Measurements from ENCODE around the gene PLP2.

The PLP2 gene

DNA sequence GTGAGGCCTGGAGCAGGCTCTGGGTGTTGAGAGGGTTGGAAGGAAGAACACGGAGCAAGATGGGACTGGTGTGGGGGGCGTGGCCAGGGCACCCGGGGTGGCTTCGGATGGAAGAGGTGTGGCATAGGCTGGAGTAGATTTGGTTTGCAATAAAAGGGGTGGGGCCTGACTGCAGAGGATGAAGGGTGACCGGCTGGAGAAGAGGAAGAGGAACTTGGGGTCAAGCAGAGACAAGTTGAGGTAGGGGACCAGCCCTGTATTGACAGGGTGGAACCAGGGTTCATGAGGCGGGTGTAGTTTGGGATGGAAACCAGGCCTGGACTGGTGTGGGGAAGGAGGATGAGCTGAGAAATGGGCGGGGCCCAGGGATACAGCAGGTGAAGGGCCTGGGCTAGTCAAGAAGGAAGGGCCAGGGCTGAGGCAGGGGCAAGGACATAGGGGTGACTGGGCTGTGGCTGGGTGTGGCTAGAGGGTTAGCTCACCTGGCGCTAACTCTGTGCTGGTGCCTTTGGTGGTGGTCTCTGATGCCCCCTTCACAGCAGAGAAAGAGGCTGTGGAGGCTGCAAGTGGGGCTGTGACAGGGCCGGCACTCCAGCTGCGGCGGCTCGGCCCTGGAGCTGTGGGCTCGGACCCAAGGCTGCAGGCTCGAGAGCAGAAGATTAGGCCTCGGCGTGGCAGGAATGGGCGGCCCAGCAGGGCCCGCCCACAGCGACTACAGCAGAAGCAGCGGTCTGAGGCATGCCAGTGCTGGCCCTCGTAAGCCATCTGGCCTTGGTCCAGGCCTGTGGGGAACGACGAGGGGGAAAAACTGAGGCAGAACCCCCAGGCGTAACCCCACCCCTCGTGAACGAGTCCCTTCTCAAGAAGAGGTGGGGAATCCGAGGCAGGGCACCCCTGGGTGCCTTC is 5.0 kb downstream of the PLP2 start:
- Histone ChIP-seq H3K79me2 (ENCODE audit: control insufficient read depth, insufficient read depth, low read length, unreplicated experiment) (peaks cover 14% of the 10 kb centered on the region), H3K27me3 (ENCODE audit: insufficient read depth, low read length) (no peaks in the 10 kb centered on the region)

GRCh38 chrX:49177338-49177833 is 5.7 kb downstream of the PLP2 start:
- Histone ChIP-seq H3K4me3 (ENCODE audit: low read depth, low read length) (no peak overlapping the region), H3K27me3 (ENCODE audit: insufficient read depth, low read length) (no peaks in the 10 kb centered on the region), H3K4me1 (ENCODE audit: control insufficient read depth, insufficient read depth, low read length, unreplicated experiment) (peaks cover 7% of the 10 kb centered on the region), H3K27ac (ENCODE audit: low read depth, low read length) (no peak overlapping the region), H3K36me3 (ENCODE audit: insufficient read depth, low read length) (no peaks in the 10 kb centered on the region), H3K79me2 (ENCODE audit: control insufficient read depth, insufficient read depth, low read length, unreplicated experiment) (peaks cover 13% of the 10 kb centered on the region), H2AFZ (ENCODE audit: low read length, unreplicated experiment) (no peak overlapping the region)

More for the DNA sequence above, 5.0 kb downstream of the PLP2 start:
- Histone ChIP-seq H3K4me3 (ENCODE audit: low read depth, low read length) (no peak overlapping the region), H3K4me1 (ENCODE audit: control insufficient read depth, insufficient read depth, low read length, unreplicated experiment) (peaks cover 7% of the 10 kb centered on the region), H2AFZ (ENCODE audit: low read length, unreplicated experiment) (no peak overlapping the region), H3K27ac (ENCODE audit: low read depth, low read length) (no peak overlapping the region), H3K36me3 (ENCODE audit: insufficient read depth, low read length) (no peaks in the 10 kb centered on the region)

GRCh38 chrX:49177873-49178480 is 6.3 kb downstream of the PLP2 start:
- Histone ChIP-seq H3K4me3 (ENCODE audit: low read depth, low read length) (no peak overlapping the region), H3K36me3 (ENCODE audit: insufficient read depth, low read length) (no peaks in the 10 kb centered on the region), H3K79me2 (ENCODE audit: control insufficient read depth, insufficient read depth, low read length, unreplicated experiment) (peaks cover 7% of the 10 kb centered on the region), H3K27me3 (ENCODE audit: insufficient read depth, low read length) (no peaks in the 10 kb centered on the region), H3K4me1 (ENCODE audit: control insufficient read depth, insufficient read depth, low read length, unreplicated experiment) (peaks cover 6% of the 10 kb centered on the region), H3K27ac (ENCODE audit: low read depth, low read length) (no peak overlapping the region), H2AFZ (ENCODE audit: low read length, unreplicated experiment) (no peak overlapping the region)

DNA sequence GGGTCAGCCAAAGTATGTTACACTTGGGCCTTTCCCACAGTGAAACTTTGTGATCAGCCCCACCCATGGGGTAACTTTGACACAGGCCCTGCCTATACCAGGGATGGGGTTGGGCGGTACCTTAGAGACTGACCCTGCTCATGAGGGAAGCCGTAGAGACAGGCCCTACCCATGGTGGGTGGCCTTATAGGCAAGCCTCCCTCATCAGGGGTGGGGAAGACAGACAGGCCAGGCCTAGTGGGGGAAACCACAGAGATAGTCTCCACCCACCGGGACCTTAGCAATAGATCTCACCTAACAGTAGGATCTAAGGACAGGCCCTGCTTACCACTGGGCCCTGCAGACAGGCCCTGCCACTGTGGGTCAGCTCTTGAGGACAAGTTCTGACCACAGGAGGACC is 6.8 kb downstream of the PLP2 start:
- Histone ChIP-seq H3K27me3 (ENCODE audit: insufficient read depth, low read length) (no peaks in the 10 kb centered on the region), H2AFZ (ENCODE audit: low read length, unreplicated experiment) (no peak overlapping the region), H3K27ac (ENCODE audit: low read depth, low read length) (no peak overlapping the region), H3K4me3 (ENCODE audit: low read depth, low read length) (no peak overlapping the region), H3K36me3 (ENCODE audit: insufficient read depth, low read length) (no peaks in the 10 kb centered on the region), H3K4me1 (ENCODE audit: control insufficient read depth, insufficient read depth, low read length, unreplicated experiment) (peaks cover under 1% of the 10 kb centered on the region), H3K79me2 (ENCODE audit: control insufficient read depth, insufficient read depth, low read length, unreplicated experiment) (peaks cover 2% of the 10 kb centered on the region)

GRCh38 chrX:49179358-49179757 is 7.7 kb downstream of the PLP2 start:
- Histone ChIP-seq H3K4me1 (ENCODE audit: control insufficient read depth, insufficient read depth, low read length, unreplicated experiment) (no peaks in the 10 kb centered on the region), H3K79me2 (ENCODE audit: control insufficient read depth, insufficient read depth, low read length, unreplicated experiment) (no peaks in the 10 kb centered on the region), H3K4me3 (ENCODE audit: low read depth, low read length) (no peak overlapping the region), H3K27ac (ENCODE audit: low read depth, low read length) (no peak overlapping the region), H3K36me3 (ENCODE audit: insufficient read depth, low read length) (no peaks in the 10 kb centered on the region), H2AFZ (ENCODE audit: low read length, unreplicated experiment) (no peak overlapping the region), H3K27me3 (ENCODE audit: insufficient read depth, low read length) (no peaks in the 10 kb centered on the region)

DNA sequence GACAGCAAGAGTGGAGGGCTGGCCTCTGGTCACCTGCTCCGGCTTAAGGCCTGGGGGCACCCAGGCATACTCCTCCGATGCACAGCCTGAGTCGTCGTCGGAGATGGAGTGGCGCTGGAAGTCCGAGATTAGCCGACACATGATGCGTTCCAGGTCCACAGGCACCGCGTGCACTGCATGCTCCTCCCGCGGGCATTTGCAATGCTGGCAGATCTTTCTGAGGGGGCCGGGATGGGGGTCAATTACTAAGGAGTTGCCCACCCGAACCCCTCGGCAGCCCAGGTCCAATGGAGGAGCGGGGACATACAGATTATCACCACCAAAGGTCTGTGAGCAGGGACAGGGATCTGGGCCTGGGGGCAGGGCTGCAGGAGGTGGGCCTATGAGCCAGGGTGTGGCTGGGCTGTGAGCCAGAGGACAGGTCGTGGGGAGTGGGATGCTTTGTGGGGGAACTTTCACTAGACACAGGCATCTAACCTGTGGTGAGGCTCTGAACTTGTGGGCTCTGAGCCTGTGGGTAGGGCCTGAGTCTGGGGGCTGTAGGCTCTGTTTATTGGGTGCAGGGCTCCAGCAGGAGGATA is 12.1 kb downstream of the PLP2 start:
- Histone ChIP-seq H3K36me3 (ENCODE audit: insufficient read depth, low read length) (no peaks in the 10 kb centered on the region), H3K4me3 (ENCODE audit: low read depth, low read length) (peak overlapping the region; percentile 38), H3K27ac (ENCODE audit: low read depth, low read length) (no peak overlapping the region)

GRCh38 chrX:49184294-49185281 is 12.9 kb downstream of the PLP2 start:
- Histone ChIP-seq H3K4me1 (ENCODE audit: control insufficient read depth, insufficient read depth, low read length, unreplicated experiment) (peaks cover 7% of the 10 kb centered on the region), H3K4me3 (ENCODE audit: low read depth, low read length) (peak overlapping the region; percentile 88), H2AFZ (ENCODE audit: low read length, unreplicated experiment) (no peak overlapping the region), H3K36me3 (ENCODE audit: insufficient read depth, low read length) (no peaks in the 10 kb centered on the region), H3K79me2 (ENCODE audit: control insufficient read depth, insufficient read depth, low read length, unreplicated experiment) (peaks cover 6% of the 10 kb centered on the region), H3K27me3 (ENCODE audit: insufficient read depth, low read length) (no peaks in the 10 kb centered on the region), H3K27ac (ENCODE audit: low read depth, low read length) (no peak overlapping the region)

More for the DNA sequence above, 12.1 kb downstream of the PLP2 start:
- H2AFZ ChIP-seq (ENCODE audit: low read length, unreplicated experiment) = no peak overlapping the region
- no peaks in the 10 kb centered on the region for H3K27me3 ChIP-seq (ENCODE audit: insufficient read depth, low read length)
- peaks cover 6% of the 10 kb centered on the region for H3K79me2 ChIP-seq (ENCODE audit: control insufficient read depth, insufficient read depth, low read length, unreplicated experiment)
- H3K4me1 ChIP-seq (ENCODE audit: control insufficient read depth, insufficient read depth, low read length, unreplicated experiment) = peaks cover 3% of the 10 kb centered on the region

DNA sequence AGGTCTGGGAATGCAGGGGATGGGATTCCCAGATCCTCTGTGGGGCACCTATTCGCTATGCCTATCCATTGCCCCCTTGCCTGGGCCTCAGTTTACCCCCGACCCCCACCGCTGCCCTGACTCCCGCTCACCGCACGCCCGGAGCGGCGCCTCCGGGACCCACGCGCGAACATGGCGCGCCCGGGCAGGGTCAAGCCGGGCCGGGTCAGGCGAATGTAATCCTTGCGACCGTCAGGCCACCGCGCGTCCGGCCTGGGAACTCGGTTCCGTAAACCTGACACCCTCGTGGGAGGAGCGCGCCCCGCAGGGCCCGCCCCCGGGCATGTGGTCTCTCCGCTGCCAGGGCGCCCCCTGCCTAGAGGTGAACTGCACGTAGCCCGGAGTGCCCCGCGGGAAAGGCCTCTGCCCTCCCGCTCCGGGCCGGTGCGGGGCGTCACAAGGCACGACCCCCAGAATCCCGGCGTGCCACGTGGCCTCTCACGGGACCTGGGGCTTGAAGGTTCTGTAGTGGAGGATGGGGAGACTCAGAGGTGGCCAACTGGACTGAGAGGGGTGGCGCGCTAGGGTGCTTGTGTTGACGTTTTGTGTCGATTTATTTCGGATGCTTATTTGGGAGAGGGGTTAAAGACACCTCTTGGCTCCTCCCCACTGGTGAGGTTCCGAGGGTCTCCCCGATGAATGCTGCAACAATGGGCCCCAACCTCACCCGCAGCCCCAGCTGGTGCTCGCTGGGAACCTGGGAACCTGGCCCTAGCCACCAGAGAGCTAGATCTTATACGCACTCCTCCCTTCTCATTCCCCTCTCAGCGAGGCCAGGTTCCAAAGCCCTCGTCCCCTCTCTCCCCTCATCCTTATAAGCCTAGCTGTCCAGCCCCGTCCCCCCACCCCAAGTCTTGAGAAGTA is 14.7 kb downstream of the PLP2 start, which contains the start of gene PRICKLE3:
TSS of gene PRICKLE3 (minus strand) at position 249 of the 903 bp plus-strand sequence. CDS start at position 173, 76 bp downstream.
- Histone ChIP-seq H2AFZ (ENCODE audit: low read length, unreplicated experiment) (no peak within 1 kb of the TSS), H3K4me3 (ENCODE audit: low read depth, low read length) (peak within 1 kb of the TSS; percentile 88), H3K27me3 (ENCODE audit: insufficient read depth, low read length) (no peaks in the 10 kb centered on the region), H3K27ac (ENCODE audit: low read depth, low read length) (peak within 1 kb of the TSS; percentile 38; the same call in 1 of the 2 replicates), H3K36me3 (ENCODE audit: insufficient read depth, low read length) (no peaks in the 10 kb centered on the region), H3K4me1 (ENCODE audit: control insufficient read depth, insufficient read depth, low read length, unreplicated experiment) (peaks cover 7% of the 10 kb centered on the region), H3K79me2 (ENCODE audit: control insufficient read depth, insufficient read depth, low read length, unreplicated experiment) (peaks cover 6% of the 10 kb centered on the region)

DNA sequence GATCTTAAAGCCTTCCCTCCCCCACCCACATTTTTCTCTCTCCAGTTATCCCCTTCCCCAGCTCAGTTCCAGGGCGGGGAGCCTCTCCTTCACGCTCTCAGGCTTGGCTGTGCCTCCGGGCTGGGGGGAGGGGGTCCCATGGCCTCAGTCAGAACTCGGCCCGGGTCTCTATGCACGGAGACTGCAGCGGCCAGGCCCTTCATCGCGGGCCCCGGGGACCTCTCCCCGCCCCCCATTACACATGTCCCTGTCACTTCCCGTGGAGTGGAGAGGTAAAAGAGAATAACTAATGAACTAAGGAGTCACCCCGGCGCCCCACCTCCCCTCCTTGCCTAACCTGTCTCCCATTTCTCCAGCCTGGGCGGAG is 15.3 kb downstream of the PLP2 start:
- Histone ChIP-seq H3K79me2 (ENCODE audit: control insufficient read depth, insufficient read depth, low read length, unreplicated experiment) (peaks cover 6% of the 10 kb centered on the region), H3K36me3 (ENCODE audit: insufficient read depth, low read length) (no peaks in the 10 kb centered on the region), H2AFZ (ENCODE audit: low read length, unreplicated experiment) (no peak overlapping the region), H3K4me3 (ENCODE audit: low read depth, low read length) (no peak overlapping the region), H3K27me3 (ENCODE audit: insufficient read depth, low read length) (no peaks in the 10 kb centered on the region), H3K27ac (ENCODE audit: low read depth, low read length) (no peak overlapping the region), H3K4me1 (ENCODE audit: control insufficient read depth, insufficient read depth, low read length, unreplicated experiment) (peaks cover 7% of the 10 kb centered on the region)
